Measurements from ENCODE around the gene CFL2. TPM values are rescaled to one million over a fixed set of nuclear protein-coding genes. Genes with fewer than 3 reads are reported as not detected.

CFL2 gene
- total RNA-seq, 1 experiment from 2014 or later, result 20.1 TPM

- no peak for TF ChIP-seq IRF2 (CRISPR knock-in tag; IDR thresholded peaks at IDR 0.05; ENCODE audit: borderline replicate concordance, low read depth)
Observed at GRCh38 chr14:34678306-34678705, 36.1 kb downstream of the CFL2 start (continued).

GRCh38 chr14:34676516-34677211 lies 37.7 kb downstream of the CFL2 start:
- ChIA-PET CTCF (interaction anchor here (2.1 kb wide), 1 partner anchor 46 kb away, joined by 6 read pairs; no protein-coding TSS in a partner anchor), POLR2A (no interaction called here)
- TF ChIP-seq GTF2I (CRISPR knock-in tag; conservative IDR thresholded peaks at IDR 0.05), result no peak
- peaks cover 4% of the 10 kb centered on the region; the same call in 1 of the 2 replicates for H3K9me3 Mint-ChIP-seq
- no peaks in the 10 kb centered on the region for H3K27me3 Mint-ChIP-seq (ENCODE audit: low read depth)
- ATAC-seq, result no peak
- no peak overlapping the region for H3K4me3 Mint-ChIP-seq
- 0 out of 2 replicates have a peak overlapping the region, but pooled peaks have one; percentile 24 for H3K27ac Mint-ChIP-seq
- DNase-seq (ENCODE audit: low spot score), result no peak
- peaks cover 17% of the 10 kb centered on the region for H3K4me1 Mint-ChIP-seq
- no peaks in the 10 kb centered on the region; the same call in 1 of the 2 replicates for H3K36me3 Mint-ChIP-seq

GRCh38 chr14:34673702-34674101 lies 40.7 kb downstream of the CFL2 start:
- ATAC-seq (no peak), DNase-seq (ENCODE audit: low spot score) (no peak)
- H3K4me1 Mint-ChIP-seq, result peaks cover 13% of the 10 kb centered on the region
- H3K4me3 Mint-ChIP-seq, result no peak overlapping the region
- CTCF ChIA-PET, result interaction anchor here (0.9 to 3.1 kb wide), 6 partner anchors 43 to 342 kb away, joined by 3 to 47 read pairs (median 4); partner anchors contain the start of gene SNX6
- H3K36me3 Mint-ChIP-seq, result no peaks in the 10 kb centered on the region; the same call in 1 of the 2 replicates
- TF ChIP-seq ATF6 (CRISPR knock-in tag; IDR thresholded peaks at IDR 0.05) (no peak), GTF2I (CRISPR knock-in tag; conservative IDR thresholded peaks at IDR 0.05) (0 out of 2 replicates have a peak, but pooled peaks have one; percentile 49), FOXP4 (CRISPR knock-in tag; IDR thresholded peaks at IDR 0.05) (no peak)
- H3K27me3 Mint-ChIP-seq (ENCODE audit: low read depth), result no peaks in the 10 kb centered on the region
- H3K9me3 Mint-ChIP-seq, result peaks cover 4% of the 10 kb centered on the region; the same call in 1 of the 2 replicates
- POLR2A ChIA-PET, result no interaction called here
- no peak overlapping the region for H3K27ac Mint-ChIP-seq

GRCh38 chr14:34671716-34672115 lies 42.7 kb downstream of the CFL2 start:
- DNase-seq (ENCODE audit: low spot score) (no peak), ATAC-seq (no peak)
- peaks cover 4% of the 10 kb centered on the region; the same call in 1 of the 2 replicates for H3K9me3 Mint-ChIP-seq
- no peak overlapping the region for H3K27ac Mint-ChIP-seq
- H3K4me3 Mint-ChIP-seq, result no peak overlapping the region
- no peaks in the 10 kb centered on the region; the same call in 1 of the 2 replicates for H3K36me3 Mint-ChIP-seq
- H3K27me3 Mint-ChIP-seq (ENCODE audit: low read depth), result no peaks in the 10 kb centered on the region
- CTCF ChIA-PET, result interaction anchor here (3.1 kb wide), 1 partner anchor 51 kb away, joined by 47 read pairs; no protein-coding TSS in a partner anchor
- peaks cover 5% of the 10 kb centered on the region for H3K4me1 Mint-ChIP-seq
- TF ChIP-seq FOXP1 (CRISPR knock-in tag; IDR thresholded peaks at IDR 0.05; ENCODE audit: borderline replicate concordance) (no peak), CBFB (CRISPR knock-in tag; IDR thresholded peaks at IDR 0.05; ENCODE audit: low read depth) (no peak), ZNF396 (CRISPR knock-in tag; IDR thresholded peaks at IDR 0.05; ENCODE audit: borderline replicate concordance) (no peak), HMGA2 (CRISPR knock-in tag; IDR thresholded peaks at IDR 0.05) (no peak)
- POLR2A ChIA-PET, result no interaction called here

DNA sequence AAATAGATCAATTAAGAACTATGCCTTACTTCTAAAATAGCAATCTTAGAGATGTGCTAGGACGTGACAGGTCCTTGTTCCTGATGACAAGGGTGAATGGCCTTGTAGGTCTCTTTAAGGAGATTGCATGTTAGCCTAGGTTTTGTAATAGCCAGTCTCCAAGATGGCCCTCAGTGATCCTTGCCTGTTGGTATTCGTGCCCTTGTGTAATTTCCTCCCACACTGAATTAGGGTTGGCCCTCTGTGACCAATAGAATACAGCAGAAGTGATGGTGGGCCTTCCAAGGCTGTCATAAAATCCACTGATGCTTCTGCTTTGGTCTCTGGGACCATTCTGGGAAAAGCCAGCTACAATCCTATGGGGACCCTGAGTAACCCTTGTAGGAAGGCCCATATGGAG lies 46.3 kb downstream of the CFL2 start:
- peaks cover under 1% of the 10 kb centered on the region; the same call in 1 of the 2 replicates for H3K9me3 Mint-ChIP-seq
- TF ChIP-seq OVOL2 (CRISPR knock-in tag; IDR thresholded peaks at IDR 0.05; ENCODE audit: borderline replicate concordance) (no peak), RORB (CRISPR knock-in tag; IDR thresholded peaks at IDR 0.05) (no peak), PREB (CRISPR knock-in tag; IDR thresholded peaks at IDR 0.05; ENCODE audit: borderline replicate concordance) (no peak), CBFB (CRISPR knock-in tag; IDR thresholded peaks at IDR 0.05; ENCODE audit: low read depth) (no peak), MXD4 (CRISPR knock-in tag; IDR thresholded peaks at IDR 0.05; ENCODE audit: borderline replicate concordance) (no peak), SMAD3 (CRISPR knock-in tag; IDR thresholded peaks at IDR 0.05; ENCODE audit: borderline replicate concordance) (no peak), NFATC4 (CRISPR knock-in tag; IDR thresholded peaks at IDR 0.05) (no peak), ATF6 (CRISPR knock-in tag; IDR thresholded peaks at IDR 0.05) (no peak), GRHL2 (CRISPR knock-in tag; IDR thresholded peaks at IDR 0.05; ENCODE audit: insufficient replicate concordance, severe bottlenecking) (no peak), ATF3 (CRISPR knock-in tag; conservative IDR thresholded peaks at IDR 0.05) (no peak), ZNF671 (CRISPR knock-in tag; IDR thresholded peaks at IDR 0.05) (no peak), SP1 (CRISPR knock-in tag; conservative IDR thresholded peaks at IDR 0.05) (no peak)

More for the DNA sequence above, 46.3 kb downstream of the CFL2 start:
- ChIA-PET POLR2A (no interaction called here), CTCF (no interaction called here)
- no peak for DNase-seq (ENCODE audit: low spot score)
- Mint-ChIP-seq H3K36me3 (no peaks in the 10 kb centered on the region), H3K4me1 (peaks cover 2% of the 10 kb centered on the region; the same call in 1 of the 2 replicates), H3K4me3 (no peak overlapping the region), H3K27me3 (ENCODE audit: low read depth) (no peaks in the 10 kb centered on the region), H3K27ac (no peak overlapping the region)
- ATAC-seq, result no peak
